ENCODE measurements around the gene CBLN4. TPM values are rescaled to one million over a fixed set of nuclear protein-coding genes. Genes with fewer than 3 reads are reported as not detected.

The CBLN4 gene
- total and polyA plus RNA-seq, 9 of the 15 experiments (the other 6 are each of a cell fraction or from before 2014, with no cell fraction given): not detected

- H3K79me2 ChIP-seq (ENCODE audit: control insufficient read depth, insufficient read depth, low read length): no peaks in the 10 kb centered on the region
- H3K9me1 ChIP-seq (ENCODE audit: control insufficient read depth, insufficient read depth, low read length): no peaks in the 10 kb centered on the region
- ATAC-seq: no peak
- no TSS peak for BruUV-seq (replicated peaks)
- H4K20me1 ChIP-seq (replicated peaks; ENCODE audit: control insufficient read depth, insufficient read depth, low read length): no peaks in the 10 kb centered on the region
- H3K27ac ChIP-seq (ENCODE audit: extremely low read depth, low read depth, low read length): no peak overlapping the region
- FAIRE-seq: no peak
- in situ Hi-C loops (cut with MboI) (no loop called here), intact Hi-C loops (cut with micrococcal nuclease) (no loop called here)
- no peaks in the 10 kb centered on the region for H3K4me1 ChIP-seq (replicated peaks in 1 of 2; ENCODE audit: control insufficient read depth in 2 of 2, insufficient read depth in 2 of 2, low read length in 2 of 2)
- no peaks in the 10 kb centered on the region for H3K36me3 ChIP-seq (ENCODE audit: control insufficient read depth, insufficient read depth, low read length)
- WGBS (ENCODE audit: insufficient coverage, low coverage, missing lambda C conversion rate): 0% methylated on average over 5 of the region's 5 CpGs
- H3K4me2 ChIP-seq (ENCODE audit: insufficient read depth, low read length): no peak overlapping the region
- H3K9me3 ChIP-seq (replicated peaks; ENCODE audit: control insufficient read depth, insufficient read depth, low read depth, low read length): no peaks in the 10 kb centered on the region; the same call in 1 of the 2 replicates
- no peak overlapping the region for H3K4me3 ChIP-seq
- H2AFZ ChIP-seq (ENCODE audit: low read depth, low read length): no peak overlapping the region
- CTCF ChIA-PET (ENCODE audit: low intra/inter-chr PET ratio): no interaction called here
- POLR2A ChIA-PET: no interaction called here
- TF ChIP-seq ZNF277 (CRISPR knock-in tag; IDR thresholded peaks at IDR 0.05; ENCODE audit: borderline replicate concordance) (no peak), TOE1 (IDR thresholded peaks at IDR 0.05; ENCODE audit: borderline replicate concordance) (no peak), TOE1 (CRISPR knock-in tag; IDR thresholded peaks at IDR 0.05; ENCODE audit: borderline replicate concordance, low read depth) (no peak), CCAR2 (IDR thresholded peaks at IDR 0.05; ENCODE audit: low read depth, low read length) (no peak), U2AF1 (optimal IDR thresholded peaks at IDR 0.05; ENCODE audit: low read depth, low read length) (no peak), ZNF280B (CRISPR knock-in tag; IDR thresholded peaks at IDR 0.05) (no peak), KAT2B (IDR thresholded peaks at IDR 0.05; ENCODE audit: low read depth, low read length) (no peak), CREB3L1 (IDR thresholded peaks at IDR 0.05; ENCODE audit: borderline replicate concordance, low read depth) (no peak), KAT7 (CRISPR knock-in tag; IDR thresholded peaks at IDR 0.05; ENCODE audit: borderline replicate concordance) (no peak), PTRF (tag; IDR thresholded peaks at IDR 0.05) (no peak), GMEB1 (CRISPR knock-in tag; IDR thresholded peaks at IDR 0.05) (no peak), HEY1 (CRISPR knock-in tag; IDR thresholded peaks at IDR 0.05; ENCODE audit: borderline replicate concordance) (no peak)
- H3K9ac ChIP-seq (ENCODE audit: insufficient read depth in 1 of 2, low read depth in 2 of 2, low read length in 2 of 2): no peak overlapping the region
- no peaks in the 10 kb centered on the region for H3K27me3 ChIP-seq (ENCODE audit: control insufficient read depth in 2 of 2, insufficient read depth in 2 of 2, low read length in 2 of 2)
- DNase-seq (ENCODE audit: extremely low read depth in 1 of 4, low spot score in 3 of 4): no peak
These were observed 9.7 kb upstream of the CBLN4 start for GRCh38 chr20:56014998-56015397.

Measured in K562 (cell line).